H1 (cell line): ENCODE measurements around the gene HERC4. TPM values are rescaled to one million over a fixed set of nuclear protein-coding genes. Genes with fewer than 3 reads are reported as not detected.

Source experiments
- CTCF ChIA-PET: fragments of 300-600 bp; sonication (Branson Sonifier 250); formaldehyde crosslinking; loops from one replicate; lab custom pipeline; 2021; ENCODE audit not compliant: partially characterized antibody; lab: Charles Lee
- POLR2A ChIA-PET: fragments of 300-600 bp; sonication (Branson Sonifier 250); formaldehyde crosslinking; loops from one replicate; lab custom pipeline; 2021; ENCODE audit warnings: inconsistent platforms; ENCODE audit not compliant: partially characterized antibody; lab: Charles Lee
- DNase-seq, 2 experiments: peaks; one replicate each; pipeline versions ENCODE4 v3.0.0 to v3.0.0-alpha.2; 2010 to 2022; ENCODE audit warnings: low spot score in 2 of 2, low read depth in 1 of 2, mixed read lengths in 1 of 2
- FAIRE-seq: peaks from 2 replicates; lab custom pipeline; 2011; peaks lifted over from hg19 to GRCh38; lab: Jason Lieb, UNC
- H2AFZ ChIP-seq: 2 replicates; pipeline ENCODE4 v1.8.1; 2012; ENCODE audit warnings: low read length, inconsistent platforms
- H2AK5ac ChIP-seq: 2 replicates; pipeline ENCODE4 v1.6.1; 2013; ENCODE audit warnings: low read depth, low read length
- H2BK120ac ChIP-seq: replicated peaks from 2 replicates; pipeline ENCODE3; 2013; ENCODE audit warnings: low read depth, low read length, inconsistent platforms
- H2BK12ac ChIP-seq: 2 replicates; pipeline ENCODE4 v1.6.1; 2013; ENCODE audit warnings: low read depth, low read length
- H2BK15ac ChIP-seq: 2 replicates; pipeline ENCODE4 v1.6.1; 2013; ENCODE audit warnings: low read length
- H2BK20ac ChIP-seq: 2 replicates; pipeline ENCODE4 v1.6.1; 2013; ENCODE audit warnings: low read length
- H2BK5ac ChIP-seq: 2 replicates; pipeline ENCODE4 v1.6.1; 2013; ENCODE audit warnings: low read depth, low read length
- H3K14ac ChIP-seq: 2 replicates; pipeline ENCODE4 v1.6.1; 2013; ENCODE audit warnings: inconsistent platforms; ENCODE audit not compliant: insufficient read length
- H3K18ac ChIP-seq: 2 replicates; pipeline ENCODE4 v1.6.1; 2013; ENCODE audit warnings: low read length; ENCODE audit errors: extremely low read depth
- H3K23ac ChIP-seq: 2 replicates; pipeline ENCODE4 v1.6.1; 2013; ENCODE audit warnings: inconsistent platforms; ENCODE audit not compliant: insufficient read length
- H3K23me2 ChIP-seq: 2 replicates; pipeline ENCODE4 v1.6.1; 2013; ENCODE audit warnings: low read depth, low read length
- H3K27ac ChIP-seq: 2 replicates; pipeline ENCODE4 v1.6.1; 2011; ENCODE audit warnings: low read depth, low read length, inconsistent platforms
- H3K27me3 ChIP-seq, 4 experiments: replicated peaks in 1 of 4; 1 replicate in 1 of 4; 2 replicates in 3 of 4; pipeline versions ENCODE4 v1.6.1 to v1.8.1; 2011 to 2013; ENCODE audit warnings: low read length in 3 of 4, mild to moderate bottlenecking in 3 of 4, inconsistent platforms in 2 of 4, mixed read lengths in 2 of 4, moderate library complexity in 1 of 4; ENCODE audit not compliant: control insufficient read depth in 3 of 4, insufficient read depth in 3 of 4; ENCODE audit errors: extremely low read depth in 1 of 4
- H3K36me3 ChIP-seq, 4 experiments: 2 replicates each; pipeline versions ENCODE4 v1.6.1 to v1.8.1; 2011 to 2013; ENCODE audit warnings: mild to moderate bottlenecking in 4 of 4, low read length in 3 of 4, moderate library complexity in 2 of 4, control low read depth in 1 of 4, inconsistent platforms in 1 of 4; ENCODE audit not compliant: insufficient read depth in 4 of 4, control insufficient read depth in 2 of 4
- H3K4ac ChIP-seq: replicated peaks from 2 replicates; pipeline ENCODE3; 2013; ENCODE audit warnings: low read length, low read depth, mixed read lengths, inconsistent platforms; ENCODE audit not compliant: insufficient read length
- H3K4me1 ChIP-seq, 4 experiments: replicated peaks in 1 of 4; 1 replicate in 1 of 4; 2 replicates in 3 of 4; pipeline versions ENCODE4 v1.6.1 to v1.8.1; 2011 to 2013; ENCODE audit warnings: low read length in 3 of 4, inconsistent platforms in 2 of 4, mixed read lengths in 1 of 4; ENCODE audit not compliant: insufficient read depth in 4 of 4, control insufficient read depth in 3 of 4
- H3K4me2 ChIP-seq, 2 experiments: 2 replicates each; pipeline versions ENCODE4 v1.6.1 to v1.8.1; 2011 to 2013; ENCODE audit warnings: low read depth in 2 of 2, low read length in 2 of 2, control low read depth in 1 of 2, inconsistent platforms in 1 of 2, mild to moderate bottlenecking in 1 of 2; ENCODE audit not compliant: insufficient read depth in 1 of 2
- H3K4me3 ChIP-seq, 4 experiments: fragments of 200-600, 300-600 bp in 1 of 4; sonication (generic), shearing (Covaris generic), sonication (Bioruptor Twin) in 1 of 4; 2 replicates each; pipeline versions ENCODE4 v1.5.1 to v1.8.1; 2011 to 2016; ENCODE audit warnings: low read length in 4 of 4, low read depth in 3 of 4, control low read depth in 2 of 4, inconsistent platforms in 2 of 4, mild to moderate bottlenecking in 2 of 4, mixed read lengths in 1 of 4, moderate library complexity in 1 of 4; ENCODE audit not compliant: insufficient read depth in 2 of 4; ENCODE audit errors: extremely low read depth in 1 of 4
- H3K56ac ChIP-seq: replicated peaks from 2 replicates; pipeline ENCODE3; 2013; ENCODE audit warnings: low read depth, mild to moderate bottlenecking, mixed read lengths, low read length, inconsistent platforms; ENCODE audit not compliant: insufficient read length
- H3K79me1 ChIP-seq: 2 replicates; pipeline ENCODE4 v1.6.1; 2013; ENCODE audit warnings: low read depth, low read length, control low read depth
- H3K79me2 ChIP-seq, 2 experiments: 2 replicates each; pipeline versions ENCODE4 v1.6.1 to v1.8.1; 2012 to 2013; ENCODE audit warnings: low read length in 2 of 2, mild to moderate bottlenecking in 2 of 2, inconsistent platforms in 1 of 2; ENCODE audit not compliant: insufficient read depth in 2 of 2, control insufficient read depth in 1 of 2
- H3K9ac ChIP-seq, 4 experiments: replicated peaks in 1 of 4; 1 replicate in 1 of 4; 2 replicates in 3 of 4; pipeline versions ENCODE4 v1.6.1 to v1.8.1; 2011 to 2013; ENCODE audit warnings: low read depth in 3 of 4, low read length in 3 of 4, control low read depth in 2 of 4, mild to moderate bottlenecking in 2 of 4, moderate library complexity in 2 of 4, inconsistent platforms in 1 of 4; ENCODE audit errors: extremely low read depth in 1 of 4
- H3K9me3 ChIP-seq, 2 experiments: 2 replicates each; pipeline versions ENCODE4 v1.6.1 to v1.8.1; 2012 to 2013; ENCODE audit warnings: mild to moderate bottlenecking in 2 of 2, moderate library complexity in 2 of 2, control low read depth in 1 of 2, inconsistent platforms in 1 of 2, low read depth in 1 of 2, low read length in 1 of 2, mixed read lengths in 1 of 2; ENCODE audit not compliant: insufficient read depth in 2 of 2
- H4K20me1 ChIP-seq, 2 experiments: replicated peaks in 1 of 2; 2 replicates each; pipeline versions ENCODE3 to v1.8.1; 2011 to 2013; ENCODE audit warnings: inconsistent platforms in 2 of 2, low read length in 2 of 2, mild to moderate bottlenecking in 1 of 2; ENCODE audit not compliant: insufficient read depth in 2 of 2, control insufficient read depth in 1 of 2
- H4K5ac ChIP-seq: 2 replicates; pipeline ENCODE4 v1.6.1; 2013; ENCODE audit warnings: low read length, low read depth, mixed read lengths, inconsistent platforms; ENCODE audit not compliant: insufficient read length
- H4K8ac ChIP-seq: 2 replicates; pipeline ENCODE4 v1.8.0; 2013; ENCODE audit warnings: mild to moderate bottlenecking, moderate library complexity, low read length, inconsistent platforms; ENCODE audit not compliant: insufficient read depth; ENCODE audit errors: extremely low read depth
- H4K91ac ChIP-seq: replicated peaks from 2 replicates; pipeline ENCODE3; 2013; ENCODE audit warnings: low read length, mixed read lengths, inconsistent platforms; ENCODE audit not compliant: insufficient read length
- CTBP2 ChIP-seq: IDR thresholded peaks from 2 replicates; pipeline ENCODE4 v1.7.0; 2011; ENCODE audit warnings: borderline replicate concordance, mild to moderate bottlenecking, moderate library complexity, mixed read lengths, low read length; ENCODE audit not compliant: insufficient read depth, insufficient read length
- RAD21 ChIP-seq, 2 experiments: IDR thresholded peaks in 1 of 2; conservative IDR thresholded peaks in 1 of 2; 2 replicates each; pipeline ENCODE4 v1.6.1; 2011; ENCODE audit warnings: low read depth in 2 of 2, low read length in 2 of 2, improper control_type of control experiment in 1 of 2, inconsistent platforms in 1 of 2, mild to moderate bottlenecking in 1 of 2, moderate library complexity in 1 of 2
- SRF ChIP-seq: IDR thresholded peaks from 2 replicates; pipeline ENCODE4 v1.6.1; 2011; ENCODE audit warnings: mild to moderate bottlenecking, low read depth, low read length, moderate library complexity
- TAF7 ChIP-seq: optimal IDR thresholded peaks from 2 replicates; pipeline ENCODE3; 2011; ENCODE audit warnings: low read depth, mild to moderate bottlenecking, inconsistent platforms, low read length, moderate library complexity, borderline replicate concordance
- TBP ChIP-seq: IDR thresholded peaks from 2 replicates; pipeline ENCODE4 v1.6.1; 2011; ENCODE audit warnings: low read depth, low read length, improper control_type of control experiment
- WGBS, 2 experiments: shearing (Covaris generic) in 1 of 2; methylation state at CpG; one replicate each; pipeline versions ENCODE4 v1.1.6 to v1.1.7; 2013 to 2015; ENCODE audit warnings: low lambda C conversion rate in 2 of 2, mixed read lengths in 2 of 2, inconsistent platforms in 1 of 2, low coverage in 1 of 2, missing lambda C conversion rate in 1 of 2; ENCODE audit not compliant: insufficient replicate concordance in 2 of 2, insufficient coverage in 1 of 2, insufficient read length in 1 of 2; ENCODE audit errors: extremely low coverage in 1 of 2, missing lambda C conversion rate in 1 of 2; 5-methylcytosine and 5-hydroxymethylcytosine counted together
- polyA plus RNA-seq, 7 experiments: library from polyadenylated mRNA; depleted of rRNA in 3 of 7; stranded (reverse) in 5 of 7; unstranded in 2 of 7; fragments of >200 nt in 5 of 7; fragments of 200-250 nt in 2 of 7; gene quantifications; 1 replicate in 5 of 7; 2 replicates in 1 of 7; 4 replicates in 1 of 7; pipeline versions ENCODE4 v1.2.1 to v1.2.3, GENCODE V29; 2011 to 2013; ENCODE audit warnings: missing spikeins in 2 of 7, mixed read lengths in 2 of 7
- total RNA-seq: library from RNA; stranded (reverse); fragmentation: NEBNext Ultra II Directional; extraction: Animal tissue kit (Norgen Biotek cat#: 25700); gene quantifications from 2 replicates; pipeline ENCODE4 v1.2.1, GENCODE V29; 2021

The HERC4 gene
- total and polyA plus RNA-seq, 2 of the 8 experiments (the other 6 are each of a cell fraction or from before 2014, with no cell fraction given), result 7.5 to 44.0 TPM

DNA sequence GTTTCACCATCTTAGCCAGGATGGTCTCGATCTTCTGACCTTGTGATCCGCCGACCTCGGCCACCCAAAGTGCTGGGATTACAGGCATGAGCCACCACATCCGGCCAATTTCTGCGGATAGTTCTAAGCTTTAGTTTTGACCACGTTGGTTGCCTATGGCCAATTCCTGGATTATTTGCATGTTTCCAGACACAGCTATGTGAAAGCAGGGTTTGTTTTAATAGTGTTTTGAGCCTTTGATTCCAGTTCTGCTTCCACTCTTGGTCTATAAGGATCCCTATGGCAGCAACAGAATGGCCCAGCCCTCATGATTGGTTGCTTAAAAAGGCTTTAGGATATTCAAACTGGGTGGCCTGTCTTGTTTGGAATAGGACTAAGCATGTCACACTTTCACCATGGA, 171.5 kb downstream of the HERC4 start:
- peaks cover 13 to 98% (median 38%) of the 10 kb centered on the region in 4 experiments for H3K36me3 ChIP-seq
- peaks cover 8 to 82% of the 10 kb centered on the region in 2 experiments; a peak in 3 of 4 replicates for H3K79me2 ChIP-seq

More for the DNA sequence above, 171.5 kb downstream of the HERC4 start:
- no peak for DNase-seq
- no peak overlapping the region for H2BK120ac ChIP-seq
- no peaks in the 10 kb centered on the region for H3K27me3 ChIP-seq
- POLR2A ChIA-PET, result interaction anchor here (0.8 to 6.0 kb wide), 9 partner anchors 9 to 49 kb away, joined by 4 to 37 read pairs (median 7); no protein-coding TSS in a partner anchor
- no peak overlapping the region for H2BK20ac ChIP-seq
- H3K4me2 ChIP-seq, result no peak overlapping the region
- no peaks in the 10 kb centered on the region for H3K9me3 ChIP-seq
- no peak overlapping the region for H4K91ac ChIP-seq
- no peak overlapping the region for H2AFZ ChIP-seq
- no peak overlapping the region for H4K5ac ChIP-seq
- H4K8ac ChIP-seq, result no peak overlapping the region
- H4K20me1 ChIP-seq, result peaks cover 4 to 7% of the 10 kb centered on the region in 2 experiments
- peaks cover 3% of the 10 kb centered on the region; the same call in 1 of the 2 replicates for H3K23me2 ChIP-seq
- no peak overlapping the region for H2BK12ac ChIP-seq
- H3K4me3 ChIP-seq, result no peak overlapping the region
- H2AK5ac ChIP-seq, result no peak overlapping the region
- no peak overlapping the region for H3K14ac ChIP-seq
- no peak overlapping the region for H3K27ac ChIP-seq
- no peak overlapping the region for H3K56ac ChIP-seq
- no peak for TF ChIP-seq TAF7
- TF ChIP-seq TBP, result no peak
- no peak for TF ChIP-seq RAD21 (IDR thresholded peaks at IDR 0.05 in 1 of 2, conservative IDR thresholded peaks at IDR 0.05 in 1 of 2; ENCODE audit: low read depth in 2 of 2, low read length in 2 of 2)
- no peak for TF ChIP-seq SRF
- no peak for TF ChIP-seq CTBP2
- TF ChIP-seq, all 59 proteins: peak for 0
- Histone ChIP-seq H2BK5ac (no peak overlapping the region), H3K23ac (no peak overlapping the region), H2BK15ac (no peak overlapping the region), H3K18ac (no peak overlapping the region), H3K4me1 (no peaks in the 10 kb centered on the region; a peak in 1 of 7 replicates), H3K9ac (no peak overlapping the region), H3K4ac (no peak overlapping the region), H3K79me1 (no peaks in the 10 kb centered on the region; the same call in none of the 2 replicates)
- no peak for FAIRE-seq
- CTCF ChIA-PET, result interaction anchor here (0.7 to 2.1 kb wide), 4 partner anchors 16 to 48 kb away, joined by 3 to 6 read pairs (median 4); no protein-coding TSS in a partner anchor
- 95% methylated on average over 7 of the region's 7 CpGs; no CpG with 5 or more reads in 1 of the 2 experiments for WGBS, 2 experiments
